Keratinocyte (primary cell): ENCODE results near the gene SLITRK3.

Source experiments
- CTCF ChIP-seq, 3 experiments: IDR thresholded peaks in 1 of 3; conservative IDR thresholded peaks in 1 of 3; optimal IDR thresholded peaks in 1 of 3; 2 replicates in 2 of 3; 3 replicates in 1 of 3; pipeline versions ENCODE3 to v1.5.1; 2011; ENCODE audit warnings: low read length in 3 of 3, mild to moderate bottlenecking in 3 of 3, moderate library complexity in 2 of 3, control low read depth in 1 of 3, inconsistent platforms in 1 of 3; ENCODE audit not compliant: insufficient read depth in 2 of 3; ENCODE audit errors: extremely low read depth in 1 of 3
- EZH2 ChIP-seq: IDR thresholded peaks from one replicate; pipeline ENCODE4 v1.6.1; 2012; ENCODE audit warnings: inconsistent platforms, mild to moderate bottlenecking, low read length, moderate library complexity

GRCh38 chr3:165217739-165218138, 21.6 kb upstream of the SLITRK3 start:
- TF ChIP-seq CTCF (optimal IDR thresholded peaks at IDR 0.05 in 1 of 3, IDR thresholded peaks at IDR 0.05 in 1 of 3, conservative IDR thresholded peaks at IDR 0.05 in 1 of 3; ENCODE audit: extremely low read depth in 1 of 3, insufficient read depth in 2 of 3, low read length in 3 of 3) (no peak), EZH2 (no peak)
